Tibial artery (tissue), 4 donors: ENCODE measurements around the gene ARHGEF17.

Source experiments
- DNase-seq, 2 donors: peaks; one replicate each; pipeline ENCODE4 v3.0.0-alpha.2; 2019
- H3K27ac ChIP-seq, 2 donors: fragments of 200-600 bp; sonication (generic) in 1 of 2; 1 replicate in 1 of 2; 2 replicates in 1 of 2; pipeline ENCODE4 v1.5.1; 2018 to 2019; ENCODE audit warnings: mild to moderate bottlenecking in 1 of 2
- H3K27me3 ChIP-seq, 2 donors: fragments of 200-600 bp; sonication (generic) in 1 of 2; one replicate each; pipeline versions ENCODE4 v1.5.1 to v1.6.0; 2016 to 2019
- H3K36me3 ChIP-seq, 3 donors: fragments of 200-600 bp; sonication (generic) in 2 of 3; one replicate each; pipeline ENCODE4 v1.5.1; 2016 to 2019; ENCODE audit warnings: mild to moderate bottlenecking in 2 of 3
- H3K4me1 ChIP-seq, 4 donors: fragments of 200-600 bp; sonication (generic) in 2 of 4; 1 replicate in 3 of 4; 2 replicates in 1 of 4; pipeline ENCODE4 v1.5.1; 2016 to 2019
- H3K4me3 ChIP-seq, 2 donors: fragments of 200-600 bp; sonication (generic) in 1 of 2; 1 replicate in 1 of 2; 2 replicates in 1 of 2; pipeline ENCODE4 v1.5.1; 2018 to 2019; ENCODE audit warnings: mild to moderate bottlenecking in 2 of 2
- H3K9me3 ChIP-seq, 3 donors: fragments of 200-600 bp; sonication (generic) in 1 of 3; one replicate each; pipeline ENCODE4 v1.5.1; 2016 to 2019
- CTCF ChIP-seq, 2 experiments: fragments of 200-600 bp in 1 of 2; fragments of 450-650 bp in 1 of 2; IDR thresholded peaks; one replicate each; pipeline ENCODE4 v1.5.1; 2017 to 2019; ENCODE audit warnings: antibody characterized with exemption in 2 of 2, mild to moderate bottlenecking in 1 of 2, moderate library complexity in 1 of 2
- intact Hi-C: fragments of 100-400 bp; cut with DNase I; formaldehyde crosslinking; loops from one replicate; pipeline ENCODE4 v1.15.0; 2023; ENCODE audit warnings: low total_unique reads

The ARHGEF17 gene

GRCh38 chr11:73356979-73357860 lies 49.1 kb downstream of the ARHGEF17 start:
- Histone ChIP-seq H3K4me1 (peaks cover 4 to 45% (median 29%) of the 10 kb centered on the region in 4 donors), H3K27ac (peak overlapping the region; percentile 81 to 83), H3K4me3 (no peak overlapping the region), H3K27me3 (no peaks in the 10 kb centered on the region), H3K36me3 (peaks cover 62 to 95% (median 86%) of the 10 kb centered on the region in 3 donors), H3K9me3 (no peaks in the 10 kb centered on the region)
- TF ChIP-seq CTCF (IDR thresholded peaks at IDR 0.05): no peak
- intact Hi-C loops: no loop called here
- DNase-seq: no peak

DNA sequence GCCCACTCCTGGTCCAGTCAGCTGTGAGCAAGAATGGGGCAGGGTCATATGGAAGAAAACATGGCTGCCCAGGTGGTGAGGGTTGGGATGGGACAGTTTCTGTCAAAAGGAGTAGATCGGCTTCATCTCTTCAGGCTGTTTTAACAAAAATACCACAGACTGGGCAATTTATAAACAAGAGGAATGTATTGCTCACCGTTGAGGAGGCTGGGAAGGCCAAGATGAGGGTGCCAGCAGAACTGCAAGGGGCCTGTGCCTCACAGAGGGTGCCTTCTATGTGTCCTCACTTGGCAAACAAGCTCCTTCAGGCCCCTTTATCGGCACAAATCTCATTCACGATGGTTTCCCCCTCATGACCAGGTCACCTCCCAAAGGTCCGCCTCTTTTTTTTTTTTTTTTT lies 50.0 kb downstream of the ARHGEF17 start:
- peaks cover 4 to 42% (median 29%) of the 10 kb centered on the region in 4 donors for H3K4me1 ChIP-seq
- no peak for TF ChIP-seq CTCF (IDR thresholded peaks at IDR 0.05)
- intact Hi-C loops: no loop called here
- H3K9me3 ChIP-seq: no peaks in the 10 kb centered on the region
- no peak for DNase-seq
- H3K27ac ChIP-seq: peak overlapping the region; percentile 81 to 83
- H3K27me3 ChIP-seq: no peaks in the 10 kb centered on the region
- H3K4me3 ChIP-seq: no peak overlapping the region
- peaks cover 67 to 95% (median 88%) of the 10 kb centered on the region in 3 donors for H3K36me3 ChIP-seq

- TF ChIP-seq CTCF (IDR thresholded peaks at IDR 0.05): no peak
- peak overlapping the region; percentile 81 to 83 for H3K27ac ChIP-seq
- no peaks in the 10 kb centered on the region for H3K27me3 ChIP-seq
- H3K36me3 ChIP-seq: peaks cover 69 to 97% (median 88%) of the 10 kb centered on the region in 3 donors
- peak; percentile 76 to 92 for DNase-seq
- H3K4me3 ChIP-seq: peak overlapping the region in 1 of 2 donors; percentile 7
- H3K4me1 ChIP-seq: peaks cover 4 to 41% (median 29%) of the 10 kb centered on the region in 4 donors
- H3K9me3 ChIP-seq: no peaks in the 10 kb centered on the region
- intact Hi-C loops: no loop called here
These were observed 51.3 kb downstream of the ARHGEF17 start for GRCh38 chr11:73359341-73359740.

DNA sequence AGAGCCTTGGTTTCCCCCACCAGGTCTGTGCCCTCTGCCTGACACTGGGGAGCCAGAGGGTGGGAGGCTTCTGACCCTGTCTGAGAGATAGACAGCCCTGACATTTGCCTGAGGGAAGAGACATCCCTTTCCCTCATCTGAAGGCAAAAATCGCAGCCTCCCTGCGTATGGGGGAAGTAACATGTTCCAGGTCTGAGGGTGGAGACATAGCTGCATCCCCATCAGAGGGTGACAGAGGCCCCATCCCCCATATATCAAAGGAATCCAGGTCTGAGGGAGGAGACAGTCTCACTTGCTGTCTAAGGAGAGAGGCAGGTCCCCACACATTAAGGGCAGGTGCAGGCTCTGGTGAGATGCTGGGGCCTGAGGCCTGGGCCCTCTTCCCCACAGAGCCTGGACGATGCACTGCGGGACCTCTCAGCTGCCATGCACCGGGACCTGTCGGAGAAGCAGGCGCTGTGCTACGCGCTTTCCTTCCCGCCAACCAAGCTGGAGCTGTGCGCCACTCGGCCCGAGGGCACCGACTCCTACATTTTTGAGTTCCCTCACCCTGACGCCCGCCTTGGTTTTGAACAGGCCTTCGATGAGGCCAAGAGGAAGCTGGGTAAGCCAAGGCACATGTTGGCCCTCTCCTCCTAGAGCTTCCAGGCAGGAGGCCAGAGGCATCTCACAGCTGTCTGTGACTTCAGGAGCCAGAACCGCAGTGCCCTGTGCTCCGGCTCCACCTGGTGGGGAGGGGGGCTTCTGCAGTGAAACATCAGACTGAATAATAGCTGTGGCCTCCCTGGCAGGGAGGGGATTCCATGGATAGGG lies 52.1 kb downstream of the ARHGEF17 start:
- H3K4me3 ChIP-seq: no peak overlapping the region
- no peaks in the 10 kb centered on the region for H3K27me3 ChIP-seq
- H3K4me1 ChIP-seq: peaks cover 4 to 41% (median 29%) of the 10 kb centered on the region in 4 donors
- DNase-seq: no peak
- peak overlapping the region; percentile 81 to 83 for H3K27ac ChIP-seq
- H3K36me3 ChIP-seq: peaks cover 76 to 97% (median 93%) of the 10 kb centered on the region in 3 donors
- intact Hi-C loops: no loop called here
- no peak for TF ChIP-seq CTCF (IDR thresholded peaks at IDR 0.05)
- no peaks in the 10 kb centered on the region for H3K9me3 ChIP-seq

- Histone ChIP-seq H3K4me1 (peaks cover 4 to 41% (median 29%) of the 10 kb centered on the region in 4 donors), H3K27me3 (no peaks in the 10 kb centered on the region), H3K9me3 (no peaks in the 10 kb centered on the region), H3K27ac (peak overlapping the region; percentile 81 to 83), H3K4me3 (no peak overlapping the region), H3K36me3 (peaks cover 80 to 97% (median 93%) of the 10 kb centered on the region in 3 donors)
- no peak for TF ChIP-seq CTCF (IDR thresholded peaks at IDR 0.05)
- DNase-seq: no peak
- intact Hi-C loops: no loop called here
These were observed 52.8 kb downstream of the ARHGEF17 start for GRCh38 chr11:73360743-73361369.
